ENCODE measurements around the gene CHDH.

DNA sequence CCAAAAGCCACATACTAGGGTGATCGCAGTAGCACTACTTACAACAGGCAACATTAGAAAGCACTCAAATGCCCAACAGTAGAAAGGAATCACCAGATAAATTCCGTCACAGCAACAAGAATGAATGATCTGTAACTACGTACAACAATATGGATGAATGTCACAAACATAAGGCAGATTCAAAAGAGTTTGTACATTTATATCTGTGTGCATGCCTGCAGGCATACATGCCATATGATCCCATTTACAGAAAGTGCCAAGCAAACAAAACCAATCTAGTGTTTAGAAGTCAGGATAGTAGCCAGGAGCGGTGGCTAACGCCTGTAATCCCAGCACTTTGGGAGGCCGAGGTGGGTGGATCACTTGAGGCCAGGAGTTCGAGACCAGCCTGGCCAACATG, 3.7 kb upstream of the CHDH start:
- TF ChIP-seq EZH2phosphoT487 (IDR thresholded peaks at IDR 0.05; ENCODE audit: borderline replicate concordance, low read length) (no peak), CTCF (IDR thresholded peaks at IDR 0.05; ENCODE audit: low read depth, low read length, poor library complexity, severe bottlenecking) (no peak)
